ENCODE results near the gene STK39. TPM values are rescaled to one million over a fixed set of nuclear protein-coding genes. Genes with fewer than 3 reads are reported as not detected.

The STK39 gene
- total RNA-seq, 1 experiment from 2014 or later = 20.8 TPM

GRCh38 chr2:168233166-168233565 lies 14.2 kb downstream of the STK39 start:
- Histone ChIP-seq H3K4me3 (ENCODE audit: insufficient read depth, low read depth, low read length) (no peak overlapping the region), H3K27me3 (ENCODE audit: control insufficient read depth, insufficient read depth, low read length) (no peaks in the 10 kb centered on the region)

GRCh38 chr2:168231609-168232241 lies 15.7 kb downstream of the STK39 start:
- Histone ChIP-seq H3K27me3 (ENCODE audit: control insufficient read depth, insufficient read depth, low read length) (no peaks in the 10 kb centered on the region), H3K36me3 (replicated peaks; ENCODE audit: control insufficient read depth, insufficient read depth, low read length) (no peaks in the 10 kb centered on the region), H3K4me3 (ENCODE audit: insufficient read depth, low read depth, low read length) (no peak overlapping the region)
- no peak for DNase-seq

More at GRCh38 chr2:168233166-168233565, 14.2 kb downstream of the STK39 start:
- H3K36me3 ChIP-seq (replicated peaks; ENCODE audit: control insufficient read depth, insufficient read depth, low read length) = no peaks in the 10 kb centered on the region
- no peak for DNase-seq

GRCh38 chr2:168230389-168230788 lies 17.0 kb downstream of the STK39 start:
- no peak for DNase-seq
- Histone ChIP-seq H3K27me3 (ENCODE audit: control insufficient read depth, insufficient read depth, low read length) (no peaks in the 10 kb centered on the region), H3K36me3 (replicated peaks; ENCODE audit: control insufficient read depth, insufficient read depth, low read length) (no peaks in the 10 kb centered on the region), H3K4me3 (ENCODE audit: insufficient read depth, low read depth, low read length) (no peak overlapping the region)

GRCh38 chr2:168224346-168224745 lies 23.0 kb downstream of the STK39 start:
- no peaks in the 10 kb centered on the region for H3K36me3 ChIP-seq (replicated peaks; ENCODE audit: control insufficient read depth, insufficient read depth, low read length)
- DNase-seq = no peak

GRCh38 chr2:168222088-168222487 lies 25.3 kb downstream of the STK39 start:
- no peaks in the 10 kb centered on the region for H3K27me3 ChIP-seq (ENCODE audit: control insufficient read depth, insufficient read depth, low read length)
- no peak for DNase-seq

More at GRCh38 chr2:168224346-168224745, 23.0 kb downstream of the STK39 start:
- no peak overlapping the region for H3K4me3 ChIP-seq (ENCODE audit: insufficient read depth, low read depth, low read length)
- no peaks in the 10 kb centered on the region for H3K27me3 ChIP-seq (ENCODE audit: control insufficient read depth, insufficient read depth, low read length)

GRCh38 chr2:168220965-168221819 lies 26.2 kb downstream of the STK39 start:
- Histone ChIP-seq H3K36me3 (replicated peaks; ENCODE audit: control insufficient read depth, insufficient read depth, low read length) (no peaks in the 10 kb centered on the region), H3K4me3 (ENCODE audit: insufficient read depth, low read depth, low read length) (no peak overlapping the region), H3K27me3 (ENCODE audit: control insufficient read depth, insufficient read depth, low read length) (no peaks in the 10 kb centered on the region)
- no peak for DNase-seq

More at GRCh38 chr2:168222088-168222487, 25.3 kb downstream of the STK39 start:
- Histone ChIP-seq H3K36me3 (replicated peaks; ENCODE audit: control insufficient read depth, insufficient read depth, low read length) (no peaks in the 10 kb centered on the region), H3K4me3 (ENCODE audit: insufficient read depth, low read depth, low read length) (no peak overlapping the region)

- no peaks in the 10 kb centered on the region for H3K36me3 ChIP-seq (replicated peaks; ENCODE audit: control insufficient read depth, insufficient read depth, low read length)
- no peaks in the 10 kb centered on the region for H3K27me3 ChIP-seq (ENCODE audit: control insufficient read depth, insufficient read depth, low read length)
- DNase-seq = no peak
- no peak overlapping the region for H3K4me3 ChIP-seq (ENCODE audit: insufficient read depth, low read depth, low read length)
Measured at GRCh38 chr2:168217920-168218319, 29.5 kb downstream of the STK39 start.

- H3K4me3 ChIP-seq (ENCODE audit: insufficient read depth, low read depth, low read length) = no peak overlapping the region
- H3K27me3 ChIP-seq (ENCODE audit: control insufficient read depth, insufficient read depth, low read length) = no peaks in the 10 kb centered on the region
- DNase-seq = no peak
- no peaks in the 10 kb centered on the region for H3K36me3 ChIP-seq (replicated peaks; ENCODE audit: control insufficient read depth, insufficient read depth, low read length)
Measured at GRCh38 chr2:168216351-168217005, 30.9 kb downstream of the STK39 start.

- no peak for DNase-seq
- H3K36me3 ChIP-seq (replicated peaks; ENCODE audit: control insufficient read depth, insufficient read depth, low read length) = no peaks in the 10 kb centered on the region
- no peaks in the 10 kb centered on the region for H3K27me3 ChIP-seq (ENCODE audit: control insufficient read depth, insufficient read depth, low read length)
- no peak overlapping the region for H3K4me3 ChIP-seq (ENCODE audit: insufficient read depth, low read depth, low read length)
Measured at GRCh38 chr2:168215813-168216212, 31.6 kb downstream of the STK39 start.

GRCh38 chr2:168212866-168213265 lies 34.5 kb downstream of the STK39 start:
- H3K4me3 ChIP-seq (ENCODE audit: insufficient read depth, low read depth, low read length) = no peak overlapping the region
- H3K36me3 ChIP-seq (replicated peaks; ENCODE audit: control insufficient read depth, insufficient read depth, low read length) = no peaks in the 10 kb centered on the region
- no peaks in the 10 kb centered on the region for H3K27me3 ChIP-seq (ENCODE audit: control insufficient read depth, insufficient read depth, low read length)
- no peak for DNase-seq

GRCh38 chr2:168212167-168212566 lies 35.2 kb downstream of the STK39 start:
- DNase-seq = no peak
- H3K27me3 ChIP-seq (ENCODE audit: control insufficient read depth, insufficient read depth, low read length) = no peaks in the 10 kb centered on the region
- no peak overlapping the region for H3K4me3 ChIP-seq (ENCODE audit: insufficient read depth, low read depth, low read length)
- H3K36me3 ChIP-seq (replicated peaks; ENCODE audit: control insufficient read depth, insufficient read depth, low read length) = no peaks in the 10 kb centered on the region

- no peaks in the 10 kb centered on the region for H3K36me3 ChIP-seq (replicated peaks; ENCODE audit: control insufficient read depth, insufficient read depth, low read length)
- DNase-seq = no peak
- no peaks in the 10 kb centered on the region for H3K27me3 ChIP-seq (ENCODE audit: control insufficient read depth, insufficient read depth, low read length)
Measured at GRCh38 chr2:168211664-168212163, 35.7 kb downstream of the STK39 start.

GRCh38 chr2:168210895-168211570 lies 36.4 kb downstream of the STK39 start:
- no peaks in the 10 kb centered on the region for H3K27me3 ChIP-seq (ENCODE audit: control insufficient read depth, insufficient read depth, low read length)
- no peak for DNase-seq
- no peaks in the 10 kb centered on the region for H3K36me3 ChIP-seq (replicated peaks; ENCODE audit: control insufficient read depth, insufficient read depth, low read length)
- H3K4me3 ChIP-seq (ENCODE audit: insufficient read depth, low read depth, low read length) = no peak overlapping the region

More at GRCh38 chr2:168211664-168212163, 35.7 kb downstream of the STK39 start:
- no peak overlapping the region for H3K4me3 ChIP-seq (ENCODE audit: insufficient read depth, low read depth, low read length)

GRCh38 chr2:168210216-168210894 lies 37.0 kb downstream of the STK39 start:
- H3K27me3 ChIP-seq (ENCODE audit: control insufficient read depth, insufficient read depth, low read length) = no peaks in the 10 kb centered on the region
- H3K36me3 ChIP-seq (replicated peaks; ENCODE audit: control insufficient read depth, insufficient read depth, low read length) = no peaks in the 10 kb centered on the region
- no peak overlapping the region for H3K4me3 ChIP-seq (ENCODE audit: insufficient read depth, low read depth, low read length)
- DNase-seq = no peak
